ENCODE data around the gene NT5DC1. TPM values are rescaled to one million over a fixed set of nuclear protein-coding genes. Genes with fewer than 3 reads are reported as not detected.

The NT5DC1 gene
- total and polyA plus RNA-seq, 2 experiments from 2014 or later, result 27.0 to 29.8 TPM

- Mint-ChIP-seq H3K27me3 (ENCODE audit: insufficient read depth, low read depth, poor library complexity) (no peaks in the 10 kb centered on the region), H3K9me3 (no peaks in the 10 kb centered on the region), H3K4me1 (peaks cover 29% of the 10 kb centered on the region), H3K4me3 (no peak overlapping the region), H3K36me3 (ENCODE audit: low read depth) (peaks cover 3% of the 10 kb centered on the region; the same call in 1 of the 3 replicates), H3K27ac (no peak overlapping the region)
- H3K9me2 ChIP-seq (ENCODE audit: insufficient read depth), result no peaks in the 10 kb centered on the region
- no peak overlapping the region for H3K4me2 ChIP-seq
- H2AFZ ChIP-seq, result no peak overlapping the region
- H3K36me3 ChIP-seq (ENCODE audit: insufficient read depth), result no peaks in the 10 kb centered on the region
- no peak overlapping the region for H3K27ac ChIP-seq (ENCODE audit: low read depth)
- TF ChIP-seq ZNF462 (CRISPR knock-in tag; IDR thresholded peaks at IDR 0.05), result no peak
- TF ChIP-seq POLR2AphosphoS5 (IDR thresholded peaks at IDR 0.05; ENCODE audit: low read depth), result no peak
- TF ChIP-seq ZNF114 (CRISPR knock-in tag; IDR thresholded peaks at IDR 0.05), result no peak
- no peak for TF ChIP-seq NANOG (IDR thresholded peaks at IDR 0.05; ENCODE audit: borderline replicate concordance)
- no peak for TF ChIP-seq JUNB (IDR thresholded peaks at IDR 0.05; ENCODE audit: unreplicated experiment)
- no peak for TF ChIP-seq EZH2phosphoT487 (IDR thresholded peaks at IDR 0.05; ENCODE audit: unreplicated experiment)
- TF ChIP-seq CREB1 (CRISPR knock-in tag; IDR thresholded peaks at IDR 0.05; ENCODE audit: low read depth), result no peak
- no peak for TF ChIP-seq ZNF331 (CRISPR knock-in tag; IDR thresholded peaks at IDR 0.05; ENCODE audit: low read depth)
- no peak for TF ChIP-seq ETS1 (IDR thresholded peaks at IDR 0.05)
- TF ChIP-seq, protein P1, sequence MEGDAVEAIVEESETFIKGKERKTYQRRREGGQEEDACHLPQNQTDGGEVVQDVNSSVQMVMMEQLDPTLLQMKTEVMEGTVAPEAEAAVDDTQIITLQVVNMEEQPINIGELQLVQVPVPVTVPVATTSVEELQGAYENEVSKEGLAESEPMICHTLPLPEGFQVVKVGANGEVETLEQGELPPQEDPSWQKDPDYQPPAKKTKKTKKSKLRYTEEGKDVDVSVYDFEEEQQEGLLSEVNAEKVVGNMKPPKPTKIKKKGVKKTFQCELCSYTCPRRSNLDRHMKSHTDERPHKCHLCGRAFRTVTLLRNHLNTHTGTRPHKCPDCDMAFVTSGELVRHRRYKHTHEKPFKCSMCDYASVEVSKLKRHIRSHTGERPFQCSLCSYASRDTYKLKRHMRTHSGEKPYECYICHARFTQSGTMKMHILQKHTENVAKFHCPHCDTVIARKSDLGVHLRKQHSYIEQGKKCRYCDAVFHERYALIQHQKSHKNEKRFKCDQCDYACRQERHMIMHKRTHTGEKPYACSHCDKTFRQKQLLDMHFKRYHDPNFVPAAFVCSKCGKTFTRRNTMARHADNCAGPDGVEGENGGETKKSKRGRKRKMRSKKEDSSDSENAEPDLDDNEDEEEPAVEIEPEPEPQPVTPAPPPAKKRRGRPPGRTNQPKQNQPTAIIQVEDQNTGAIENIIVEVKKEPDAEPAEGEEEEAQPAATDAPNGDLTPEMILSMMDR (conservative IDR thresholded peaks at IDR 0.05; ENCODE audit: low read depth in 2 of 2), result no peak
- TF ChIP-seq EZH2 (IDR thresholded peaks at IDR 0.05; ENCODE audit: low read depth, unreplicated experiment), result no peak
- no peak for TF ChIP-seq STAT1 (IDR thresholded peaks at IDR 0.05; ENCODE audit: unreplicated experiment)
- TF ChIP-seq, protein P2, sequence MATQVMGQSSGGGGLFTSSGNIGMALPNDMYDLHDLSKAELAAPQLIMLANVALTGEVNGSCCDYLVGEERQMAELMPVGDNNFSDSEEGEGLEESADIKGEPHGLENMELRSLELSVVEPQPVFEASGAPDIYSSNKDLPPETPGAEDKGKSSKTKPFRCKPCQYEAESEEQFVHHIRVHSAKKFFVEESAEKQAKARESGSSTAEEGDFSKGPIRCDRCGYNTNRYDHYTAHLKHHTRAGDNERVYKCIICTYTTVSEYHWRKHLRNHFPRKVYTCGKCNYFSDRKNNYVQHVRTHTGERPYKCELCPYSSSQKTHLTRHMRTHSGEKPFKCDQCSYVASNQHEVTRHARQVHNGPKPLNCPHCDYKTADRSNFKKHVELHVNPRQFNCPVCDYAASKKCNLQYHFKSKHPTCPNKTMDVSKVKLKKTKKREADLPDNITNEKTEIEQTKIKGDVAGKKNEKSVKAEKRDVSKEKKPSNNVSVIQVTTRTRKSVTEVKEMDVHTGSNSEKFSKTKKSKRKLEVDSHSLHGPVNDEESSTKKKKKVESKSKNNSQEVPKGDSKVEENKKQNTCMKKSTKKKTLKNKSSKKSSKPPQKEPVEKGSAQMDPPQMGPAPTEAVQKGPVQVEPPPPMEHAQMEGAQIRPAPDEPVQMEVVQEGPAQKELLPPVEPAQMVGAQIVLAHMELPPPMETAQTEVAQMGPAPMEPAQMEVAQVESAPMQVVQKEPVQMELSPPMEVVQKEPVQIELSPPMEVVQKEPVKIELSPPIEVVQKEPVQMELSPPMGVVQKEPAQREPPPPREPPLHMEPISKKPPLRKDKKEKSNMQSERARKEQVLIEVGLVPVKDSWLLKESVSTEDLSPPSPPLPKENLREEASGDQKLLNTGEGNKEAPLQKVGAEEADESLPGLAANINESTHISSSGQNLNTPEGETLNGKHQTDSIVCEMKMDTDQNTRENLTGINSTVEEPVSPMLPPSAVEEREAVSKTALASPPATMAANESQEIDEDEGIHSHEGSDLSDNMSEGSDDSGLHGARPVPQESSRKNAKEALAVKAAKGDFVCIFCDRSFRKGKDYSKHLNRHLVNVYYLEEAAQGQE (IDR thresholded peaks at IDR 0.05; ENCODE audit: unreplicated experiment), result no peak
- no peaks in the 10 kb centered on the region for H3F3A ChIP-seq (replicated peaks; ENCODE audit: low read depth)
- H3K4me1 ChIP-seq (ENCODE audit: insufficient read depth), result peaks cover 27% of the 10 kb centered on the region
- H4K20me1 ChIP-seq (replicated peaks; ENCODE audit: insufficient read depth), result no peaks in the 10 kb centered on the region
- no peak overlapping the region for H3K4me3 ChIP-seq
- ATAC-seq, result no peak
- H3K27me3 ChIP-seq (ENCODE audit: insufficient read depth), result no peaks in the 10 kb centered on the region
- DNase-seq (ENCODE audit: low spot score), result no peak
- H3K79me2 ChIP-seq (replicated peaks; ENCODE audit: insufficient read depth), result no peaks in the 10 kb centered on the region
Observed at GRCh38 chr6:116267836-116268588, 167.4 kb downstream of the NT5DC1 start.

Measured in GM23338 (cell line).